GM23338 (cell line): ENCODE measurements around the gene MAS1L.

Experiments used
- CREB1 ChIP-seq: fragments of 250-450 bp; sonication (Bioruptor Pico); IDR thresholded peaks from 2 replicates; pipeline ENCODE4 v1.5.0; 2020; ENCODE audit warnings: low read depth, mild to moderate bottlenecking, moderate library complexity
- CTCF ChIP-seq, 2 experiments: fragments of 200-600 bp in 1 of 2; sonication (generic) in 1 of 2; conservative IDR thresholded peaks; 2 replicates each; pipeline versions ENCODE4 v1.5.1 to v1.6.1; 2016 to 2017; ENCODE audit warnings: antibody characterized with exemption in 2 of 2, low read depth in 2 of 2, mild to moderate bottlenecking in 2 of 2, moderate library complexity in 1 of 2
- EZH2 ChIP-seq: fragments of 200-600 bp; sonication (generic); IDR thresholded peaks from one replicate; pipeline ENCODE4 v1.8.0; 2017; ENCODE audit warnings: antibody characterized with exemption, mild to moderate bottlenecking, low read depth; ENCODE audit not compliant: unreplicated experiment
- EZH2phosphoT487 ChIP-seq: fragments of 200-600 bp; sonication (generic); IDR thresholded peaks from one replicate; pipeline ENCODE4 v1.8.1; 2018; ENCODE audit warnings: antibody characterized with exemption; ENCODE audit not compliant: unreplicated experiment
- JUNB ChIP-seq: IDR thresholded peaks from one replicate; pipeline ENCODE4 v1.6.1; 2016; ENCODE audit warnings: antibody characterized with exemption; ENCODE audit not compliant: unreplicated experiment
- POLR2AphosphoS5 ChIP-seq: IDR thresholded peaks from 2 replicates; pipeline ENCODE4 v1.6.1; 2016; ENCODE audit warnings: antibody characterized with exemption, low read depth
- REST ChIP-seq: IDR thresholded peaks from one replicate; pipeline ENCODE4 v1.6.1; 2018; ENCODE audit warnings: antibody characterized with exemption; ENCODE audit not compliant: unreplicated experiment
- STAT1 ChIP-seq: IDR thresholded peaks from one replicate; pipeline ENCODE4 v1.6.1; 2016; ENCODE audit warnings: antibody characterized with exemption; ENCODE audit not compliant: unreplicated experiment
- ZNF331 ChIP-seq: fragments of 250-450 bp; sonication (Bioruptor Pico); IDR thresholded peaks from 2 replicates; pipeline ENCODE4 v1.5.0; 2020; ENCODE audit warnings: low read depth, mild to moderate bottlenecking, moderate library complexity
- TF ChIP-seq, protein P1 (sequence below): fragments of 250-450 bp; sonication (Bioruptor Pico); IDR thresholded peaks from 2 replicates; pipeline ENCODE4 v1.5.0; 2020; ENCODE audit warnings: mild to moderate bottlenecking, moderate library complexity
- TF ChIP-seq, protein P2 (sequence below): IDR thresholded peaks from 2 replicates; pipeline ENCODE4 v1.6.1; 2016; ENCODE audit warnings: antibody characterized with exemption

DNA sequence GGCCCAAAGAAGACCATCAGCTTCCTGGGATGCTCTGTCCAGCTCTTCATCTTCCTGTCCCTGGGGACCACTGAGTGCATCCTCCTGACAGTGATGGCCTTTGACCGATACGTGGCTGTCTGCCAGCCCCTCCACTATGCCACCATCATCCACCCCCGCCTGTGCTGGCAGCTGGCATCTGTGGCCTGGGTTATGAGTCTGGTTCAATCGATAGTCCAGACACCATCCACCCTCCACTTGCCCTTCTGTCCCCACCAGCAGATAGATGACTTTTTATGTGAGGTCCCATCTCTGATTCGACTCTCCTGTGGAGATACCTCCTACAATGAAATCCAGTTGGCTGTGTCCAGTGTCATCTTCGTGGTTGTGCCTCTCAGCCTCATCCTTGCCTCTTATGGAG is 25.7 kb downstream of the MAS1L start:
- TF ChIP-seq EZH2, result no peak
- TF ChIP-seq CTCF (conservative IDR thresholded peaks at IDR 0.05; ENCODE audit: low read depth in 2 of 2), result no peak
- TF ChIP-seq EZH2phosphoT487, result no peak
- TF ChIP-seq POLR2AphosphoS5, result no peak
- TF ChIP-seq REST, result no peak
- TF ChIP-seq CREB1 (CRISPR knock-in tag), result no peak
- TF ChIP-seq ZNF331 (CRISPR knock-in tag), result no peak
- no peak for TF ChIP-seq JUNB
- no peak for TF ChIP-seq STAT1
- TF ChIP-seq, protein P1, sequence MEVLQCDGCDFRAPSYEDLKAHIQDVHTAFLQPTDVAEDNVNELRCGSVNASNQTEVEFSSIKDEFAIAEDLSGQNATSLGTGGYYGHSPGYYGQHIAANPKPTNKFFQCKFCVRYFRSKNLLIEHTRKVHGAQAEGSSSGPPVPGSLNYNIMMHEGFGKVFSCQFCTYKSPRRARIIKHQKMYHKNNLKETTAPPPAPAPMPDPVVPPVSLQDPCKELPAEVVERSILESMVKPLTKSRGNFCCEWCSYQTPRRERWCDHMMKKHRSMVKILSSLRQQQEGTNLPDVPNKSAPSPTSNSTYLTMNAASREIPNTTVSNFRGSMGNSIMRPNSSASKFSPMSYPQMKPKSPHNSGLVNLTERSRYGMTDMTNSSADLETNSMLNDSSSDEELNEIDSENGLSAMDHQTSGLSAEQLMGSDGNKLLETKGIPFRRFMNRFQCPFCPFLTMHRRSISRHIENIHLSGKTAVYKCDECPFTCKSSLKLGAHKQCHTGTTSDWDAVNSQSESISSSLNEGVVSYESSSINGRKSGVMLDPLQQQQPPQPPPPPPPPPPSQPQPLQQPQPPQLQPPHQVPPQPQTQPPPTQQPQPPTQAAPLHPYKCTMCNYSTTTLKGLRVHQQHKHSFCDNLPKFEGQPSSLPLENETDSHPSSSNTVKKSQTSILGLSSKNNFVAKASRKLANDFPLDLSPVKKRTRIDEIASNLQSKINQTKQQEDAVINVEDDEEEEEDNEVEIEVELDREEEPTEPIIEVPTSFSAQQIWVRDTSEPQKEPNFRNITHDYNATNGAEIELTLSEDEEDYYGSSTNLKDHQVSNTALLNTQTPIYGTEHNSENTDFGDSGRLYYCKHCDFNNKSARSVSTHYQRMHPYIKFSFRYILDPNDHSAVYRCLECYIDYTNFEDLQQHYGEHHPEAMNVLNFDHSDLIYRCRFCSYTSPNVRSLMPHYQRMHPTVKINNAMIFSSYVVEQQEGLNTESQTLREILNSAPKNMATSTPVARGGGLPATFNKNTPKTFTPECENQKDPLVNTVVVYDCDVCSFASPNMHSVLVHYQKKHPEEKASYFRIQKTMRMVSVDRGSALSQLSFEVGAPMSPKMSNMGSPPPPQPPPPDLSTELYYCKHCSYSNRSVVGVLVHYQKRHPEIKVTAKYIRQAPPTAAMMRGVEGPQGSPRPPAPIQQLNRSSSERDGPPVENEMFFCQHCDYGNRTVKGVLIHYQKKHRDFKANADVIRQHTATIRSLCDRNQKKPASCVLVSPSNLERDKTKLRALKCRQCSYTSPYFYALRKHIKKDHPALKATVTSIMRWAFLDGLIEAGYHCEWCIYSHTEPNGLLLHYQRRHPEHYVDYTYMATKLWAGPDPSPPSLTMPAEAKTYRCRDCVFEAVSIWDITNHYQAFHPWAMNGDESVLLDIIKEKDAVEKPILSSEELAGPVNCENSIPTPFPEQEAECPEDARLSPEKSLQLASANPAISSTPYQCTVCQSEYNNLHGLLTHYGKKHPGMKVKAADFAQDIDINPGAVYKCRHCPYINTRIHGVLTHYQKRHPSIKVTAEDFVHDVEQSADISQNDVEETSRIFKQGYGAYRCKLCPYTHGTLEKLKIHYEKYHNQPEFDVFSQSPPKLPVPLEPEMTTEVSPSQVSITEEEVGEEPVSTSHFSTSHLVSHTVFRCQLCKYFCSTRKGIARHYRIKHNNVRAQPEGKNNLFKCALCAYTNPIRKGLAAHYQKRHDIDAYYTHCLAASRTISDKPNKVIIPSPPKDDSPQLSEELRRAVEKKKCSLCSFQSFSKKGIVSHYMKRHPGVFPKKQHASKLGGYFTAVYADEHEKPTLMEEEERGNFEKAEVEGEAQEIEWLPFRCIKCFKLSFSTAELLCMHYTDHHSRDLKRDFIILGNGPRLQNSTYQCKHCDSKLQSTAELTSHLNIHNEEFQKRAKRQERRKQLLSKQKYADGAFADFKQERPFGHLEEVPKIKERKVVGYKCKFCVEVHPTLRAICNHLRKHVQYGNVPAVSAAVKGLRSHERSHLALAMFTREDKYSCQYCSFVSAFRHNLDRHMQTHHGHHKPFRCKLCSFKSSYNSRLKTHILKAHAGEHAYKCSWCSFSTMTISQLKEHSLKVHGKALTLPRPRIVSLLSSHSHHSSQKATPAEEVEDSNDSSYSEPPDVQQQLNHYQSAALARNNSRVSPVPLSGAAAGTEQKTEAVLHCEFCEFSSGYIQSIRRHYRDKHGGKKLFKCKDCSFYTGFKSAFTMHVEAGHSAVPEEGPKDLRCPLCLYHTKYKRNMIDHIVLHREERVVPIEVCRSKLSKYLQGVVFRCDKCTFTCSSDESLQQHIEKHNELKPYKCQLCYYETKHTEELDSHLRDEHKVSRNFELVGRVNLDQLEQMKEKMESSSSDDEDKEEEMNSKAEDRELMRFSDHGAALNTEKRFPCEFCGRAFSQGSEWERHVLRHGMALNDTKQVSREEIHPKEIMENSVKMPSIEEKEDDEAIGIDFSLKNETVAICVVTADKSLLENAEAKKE, result no peak
- TF ChIP-seq, protein P2, sequence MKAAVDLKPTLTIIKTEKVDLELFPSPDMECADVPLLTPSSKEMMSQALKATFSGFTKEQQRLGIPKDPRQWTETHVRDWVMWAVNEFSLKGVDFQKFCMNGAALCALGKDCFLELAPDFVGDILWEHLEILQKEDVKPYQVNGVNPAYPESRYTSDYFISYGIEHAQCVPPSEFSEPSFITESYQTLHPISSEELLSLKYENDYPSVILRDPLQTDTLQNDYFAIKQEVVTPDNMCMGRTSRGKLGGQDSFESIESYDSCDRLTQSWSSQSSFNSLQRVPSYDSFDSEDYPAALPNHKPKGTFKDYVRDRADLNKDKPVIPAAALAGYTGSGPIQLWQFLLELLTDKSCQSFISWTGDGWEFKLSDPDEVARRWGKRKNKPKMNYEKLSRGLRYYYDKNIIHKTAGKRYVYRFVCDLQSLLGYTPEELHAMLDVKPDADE, result no peak
